Measurements from ENCODE around the gene LFNG.

The LFNG gene

GRCh38 chr7:2472739-2473138 is 46.8 kb upstream of the LFNG start:
- TF ChIP-seq POLR2AphosphoS5 (IDR thresholded peaks at IDR 0.05; ENCODE audit: low read depth, low read length) (no peak), SIN3A (IDR thresholded peaks at IDR 0.05; ENCODE audit: borderline replicate concordance, insufficient read depth, low read length) (no peak), REST (IDR thresholded peaks at IDR 0.05; ENCODE audit: insufficient read depth in 1 of 2, low read depth in 2 of 2, low read length in 2 of 2) (no peak), TAF1 (IDR thresholded peaks at IDR 0.05; ENCODE audit: borderline replicate concordance, insufficient read depth, low read length) (no peak), FOXP2 (optimal IDR thresholded peaks at IDR 0.05; ENCODE audit: borderline replicate concordance, extremely low read depth, extremely low read length, insufficient read depth) (no peak)

GRCh38 chr7:2473496-2474180 is 45.9 kb upstream of the LFNG start:
- no peak for TF ChIP-seq SIN3A (IDR thresholded peaks at IDR 0.05; ENCODE audit: borderline replicate concordance, insufficient read depth, low read length)
- TF ChIP-seq TAF1 (IDR thresholded peaks at IDR 0.05; ENCODE audit: borderline replicate concordance, insufficient read depth, low read length) = no peak
- no peak for TF ChIP-seq REST (IDR thresholded peaks at IDR 0.05; ENCODE audit: insufficient read depth in 1 of 2, low read depth in 2 of 2, low read length in 2 of 2)
- no peak for TF ChIP-seq POLR2AphosphoS5 (IDR thresholded peaks at IDR 0.05; ENCODE audit: low read depth, low read length)
- TF ChIP-seq FOXP2 (optimal IDR thresholded peaks at IDR 0.05; ENCODE audit: borderline replicate concordance, extremely low read depth, extremely low read length, insufficient read depth) = no peak

DNA sequence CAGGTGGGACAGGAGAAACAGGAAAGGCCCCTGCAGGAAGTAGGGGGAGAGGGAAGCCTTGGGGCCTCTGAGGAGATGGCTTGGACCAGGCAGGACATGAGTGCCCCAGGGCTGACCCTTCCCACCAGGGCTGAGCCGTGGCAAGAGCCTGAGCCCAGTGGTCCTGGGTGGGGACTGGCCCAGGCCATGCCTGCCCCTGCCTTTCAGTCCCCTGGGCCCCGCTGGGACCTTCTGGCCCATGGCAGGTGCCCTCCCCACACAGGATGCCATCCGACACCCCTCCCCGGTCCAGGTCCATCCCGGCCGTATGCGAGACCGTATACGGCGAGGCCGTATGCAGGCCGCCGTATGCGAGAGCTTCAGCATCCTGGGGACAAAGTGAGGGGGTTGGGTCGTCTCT is 45.4 kb upstream of the LFNG start:
- no peak for TF ChIP-seq REST (IDR thresholded peaks at IDR 0.05; ENCODE audit: insufficient read depth in 1 of 2, low read depth in 2 of 2, low read length in 2 of 2)
- no peak for TF ChIP-seq FOXP2 (optimal IDR thresholded peaks at IDR 0.05; ENCODE audit: borderline replicate concordance, extremely low read depth, extremely low read length, insufficient read depth)
- TF ChIP-seq TAF1 (IDR thresholded peaks at IDR 0.05; ENCODE audit: borderline replicate concordance, insufficient read depth, low read length) = no peak
- TF ChIP-seq POLR2AphosphoS5 (IDR thresholded peaks at IDR 0.05; ENCODE audit: low read depth, low read length) = no peak
- no peak for TF ChIP-seq SIN3A (IDR thresholded peaks at IDR 0.05; ENCODE audit: borderline replicate concordance, insufficient read depth, low read length)

GRCh38 chr7:2474813-2475677 is 44.5 kb upstream of the LFNG start:
- TF ChIP-seq SIN3A (IDR thresholded peaks at IDR 0.05; ENCODE audit: borderline replicate concordance, insufficient read depth, low read length) = no peak
- TF ChIP-seq FOXP2 (optimal IDR thresholded peaks at IDR 0.05; ENCODE audit: borderline replicate concordance, extremely low read depth, extremely low read length, insufficient read depth) = no peak
- TF ChIP-seq TAF1 (IDR thresholded peaks at IDR 0.05; ENCODE audit: borderline replicate concordance, insufficient read depth, low read length) = no peak
- no peak for TF ChIP-seq REST (IDR thresholded peaks at IDR 0.05; ENCODE audit: insufficient read depth in 1 of 2, low read depth in 2 of 2, low read length in 2 of 2)
- TF ChIP-seq POLR2AphosphoS5 (IDR thresholded peaks at IDR 0.05; ENCODE audit: low read depth, low read length) = no peak
